Prostate gland (tissue), 2 donors: ENCODE results near the gene TAP1. TPM values are rescaled to one million over a fixed set of nuclear protein-coding genes. Genes with fewer than 3 reads are reported as not detected.

Experiments
- DNase-seq: peaks from one replicate; pipeline ENCODE4 v3.0.0-alpha.2; 2019; ENCODE audit warnings: low spot score
- H3K27ac ChIP-seq, 2 donors: fragments of 200-600 bp; sonication (generic); 2 replicates each; pipeline ENCODE4 v1.5.1; 2017 to 2019
- H3K27me3 ChIP-seq: fragments of 200-600 bp; sonication (generic); replicated peaks from 2 replicates; pipeline ENCODE4 v1.5.1; 2019; ENCODE audit not compliant: insufficient read depth
- H3K36me3 ChIP-seq, 2 donors: fragments of 200-600 bp; sonication (generic); 1 replicate in 1 of 2; 2 replicates in 1 of 2; pipeline versions ENCODE4 v1.5.1 to v1.8.1; 2017 to 2019
- H3K4me1 ChIP-seq: fragments of 200-600 bp; sonication (generic); replicated peaks from 2 replicates; pipeline ENCODE4 v1.5.1; 2019
- H3K4me3 ChIP-seq, 2 donors: fragments of 200-600 bp; sonication (generic); 2 replicates each; pipeline ENCODE4 v1.5.1; 2017 to 2019
- H3K9me3 ChIP-seq: fragments of 200-600 bp; sonication (generic); 2 replicates; pipeline ENCODE4 v1.5.1; 2017
- CTCF ChIP-seq, 4 experiments: fragments of 200-600 bp in 2 of 4; fragments of 450-650 bp in 2 of 4; sonication (generic) in 2 of 4; IDR thresholded peaks; 1 replicate in 3 of 4; 2 replicates in 1 of 4; pipeline ENCODE4 v1.5.1; 2016 to 2019; ENCODE audit warnings: antibody characterized with exemption in 4 of 4, mild to moderate bottlenecking in 2 of 4, moderate library complexity in 2 of 4
- POLR2A ChIP-seq: fragments of 450-650 bp; IDR thresholded peaks from one replicate; pipeline ENCODE4 v1.6.1; 2016; ENCODE audit warnings: antibody characterized with exemption, mild to moderate bottlenecking
- POLR2AphosphoS5 ChIP-seq: sonication (generic); formaldehyde crosslinking; IDR thresholded peaks from one replicate; pipeline ENCODE4 v1.6.1; 2017; ENCODE audit warnings: antibody characterized with exemption
- WGBS: methylation state at CpG from one replicate; pipeline ENCODE4 v1.1.5; 2018; 5-methylcytosine and 5-hydroxymethylcytosine counted together
- intact Hi-C: fragments of 100-400 bp; cut with DNase I; formaldehyde crosslinking; loops from one replicate; pipeline ENCODE4 v1.14.2; 2022
- total RNA-seq, 2 donors: library from RNA; depleted of rRNA; stranded (reverse); fragments of >200 nt; gene quantifications; one replicate each; pipeline ENCODE4 v1.1.0, GENCODE V29; 2016

TAP1 gene
- total RNA-seq, 2 donors from 2014 or later = 30.6 to 47.4 TPM

- 84% methylated on average over 4 of the region's 4 CpGs for WGBS
- peaks cover 0 to 13% of the 10 kb centered on the region in 2 donors for H3K36me3 ChIP-seq
- no peak for TF ChIP-seq POLR2A
- no peak for TF ChIP-seq POLR2AphosphoS5
- no peak for TF ChIP-seq CTCF (IDR thresholded peaks at IDR 0.05)
These were observed 2.5 kb downstream of the TAP1 start for GRCh38 chr6:32851025-32851424.

GRCh38 chr6:32849126-32849525, 4.4 kb downstream of the TAP1 start:
- DNase-seq = no peak
- Histone ChIP-seq H3K4me1 (peaks cover 7% of the 10 kb centered on the region), H3K27me3 (no peaks in the 10 kb centered on the region), H3K4me3 (no peak overlapping the region), H3K27ac (no peak overlapping the region), H3K36me3 (peaks cover 0 to 13% of the 10 kb centered on the region in 2 donors), H3K9me3 (no peaks in the 10 kb centered on the region)
- 85% methylated on average over 6 of the region's 6 CpGs for WGBS
- TF ChIP-seq CTCF (IDR thresholded peaks at IDR 0.05) (no peak), POLR2AphosphoS5 (no peak), POLR2A (no peak)
- intact Hi-C loops = no loop called here

More at GRCh38 chr6:32851025-32851424, 2.5 kb downstream of the TAP1 start:
- no peak overlapping the region for H3K4me3 ChIP-seq
- H3K4me1 ChIP-seq = peaks cover 10% of the 10 kb centered on the region
- intact Hi-C loops = no loop called here
- H3K27me3 ChIP-seq = no peaks in the 10 kb centered on the region
- H3K9me3 ChIP-seq = no peaks in the 10 kb centered on the region
- H3K27ac ChIP-seq = no peak overlapping the region
- no peak for DNase-seq

- TF ChIP-seq POLR2A (no peak), CTCF (IDR thresholded peaks at IDR 0.05) (no peak), POLR2AphosphoS5 (no peak)
- Histone ChIP-seq H3K36me3 (peaks cover 0 to 13% of the 10 kb centered on the region in 2 donors), H3K27me3 (no peaks in the 10 kb centered on the region), H3K4me1 (peaks cover 10% of the 10 kb centered on the region), H3K4me3 (no peak overlapping the region), H3K9me3 (no peaks in the 10 kb centered on the region), H3K27ac (no peak overlapping the region)
- 83% methylated on average over 8 of the region's 8 CpGs for WGBS
- intact Hi-C loops = no loop called here
- no peak for DNase-seq
These were observed 5.7 kb downstream of the TAP1 start for GRCh38 chr6:32847795-32848194.

- Histone ChIP-seq H3K36me3 (peaks cover 0 to 13% of the 10 kb centered on the region in 2 donors), H3K4me1 (peaks cover 4% of the 10 kb centered on the region), H3K9me3 (no peaks in the 10 kb centered on the region), H3K27ac (no peak overlapping the region), H3K27me3 (no peaks in the 10 kb centered on the region), H3K4me3 (no peak overlapping the region)
- DNase-seq = no peak
- intact Hi-C loops = no loop called here
- 95% methylated on average over 10 of the region's 10 CpGs for WGBS
- no peak for TF ChIP-seq CTCF (IDR thresholded peaks at IDR 0.05)
- no peak for TF ChIP-seq POLR2AphosphoS5
- no peak for TF ChIP-seq POLR2A
These were observed 6.5 kb downstream of the TAP1 start for GRCh38 chr6:32847004-32847403.

- Histone ChIP-seq H3K4me1 (peaks cover 2% of the 10 kb centered on the region), H3K36me3 (peaks cover 0 to 13% of the 10 kb centered on the region in 2 donors), H3K9me3 (no peaks in the 10 kb centered on the region), H3K4me3 (peak overlapping the region; percentile 72 to 75), H3K27ac (peak overlapping the region; percentile 91 to 95), H3K27me3 (no peaks in the 10 kb centered on the region)
- TF ChIP-seq POLR2AphosphoS5 = no peak
- TF ChIP-seq CTCF (IDR thresholded peaks at IDR 0.05) = no peak
- no peak for TF ChIP-seq POLR2A
- DNase-seq = no peak
- 79% methylated on average over 10 of the region's 10 CpGs for WGBS
- intact Hi-C loops = no loop called here
These were observed 8.1 kb downstream of the TAP1 start for GRCh38 chr6:32845384-32845884.
